ENCODE measurements around the gene FAM107B. TPM values are rescaled to one million over a fixed set of nuclear protein-coding genes. Genes with fewer than 3 reads are reported as not detected.

FAM107B gene
- total RNA-seq, 5 donors from 2014 or later (not counting 1 experiment from before 2014, with no cell fraction given) = 175 to 298 (median 214) TPM

GRCh38 chr10:14531974-14532373, 242.7 kb downstream of the FAM107B start:
- Mint-ChIP-seq H3K27me3 (no peaks in the 10 kb centered on the region), H3K27ac (peak overlapping the region; percentile 36 to 72), H3K36me3 (peaks cover 64% of the 10 kb centered on the region), H3K4me1 (peaks cover 90 to 96% (median 96%) of the 10 kb centered on the region in 3 donors), H3K9me3 (no peaks in the 10 kb centered on the region), H3K4me3 (no peak overlapping the region)
- H3K36me3 ChIP-seq (ENCODE audit: control insufficient read depth in 2 of 2, extremely low read depth in 1 of 2, insufficient read depth in 1 of 2, low read length in 1 of 2) = peaks cover 11 to 76% of the 10 kb centered on the region in 2 donors
- no peak overlapping the region for H3K4me3 ChIP-seq (ENCODE audit: control insufficient read depth in 1 of 2, extremely low read depth in 1 of 2, low read length in 1 of 2)
- CTCF ChIA-PET = interaction anchor here in 1 of 2 donors (1.3 kb wide), 1 partner anchor 10 kb away, joined by 3 read pairs; no protein-coding TSS in a partner anchor
- DNase-seq (no peak), ATAC-seq (replicated peaks in 1 of 4) (no peak)
- no peak overlapping the region for H3K27ac ChIP-seq (ENCODE audit: low read length)
- H3K9me3 ChIP-seq = no peaks in the 10 kb centered on the region
- H3K27me3 ChIP-seq (replicated peaks in 1 of 2; ENCODE audit: control insufficient read depth in 2 of 2, extremely low read depth in 1 of 2, insufficient read depth in 2 of 2, low read length in 1 of 2) = no peaks in the 10 kb centered on the region
- WGBS (ENCODE audit: insufficient coverage) = 100% methylated on average over 4 of the region's 5 CpGs
- POLR2A ChIA-PET = no interaction called here
- H3K4me1 ChIP-seq (ENCODE audit: control insufficient read depth in 1 of 2, extremely low read depth in 1 of 2, insufficient read depth in 2 of 2, low read length in 2 of 2) = peaks cover 30 to 68% of the 10 kb centered on the region in 2 experiments

DNA sequence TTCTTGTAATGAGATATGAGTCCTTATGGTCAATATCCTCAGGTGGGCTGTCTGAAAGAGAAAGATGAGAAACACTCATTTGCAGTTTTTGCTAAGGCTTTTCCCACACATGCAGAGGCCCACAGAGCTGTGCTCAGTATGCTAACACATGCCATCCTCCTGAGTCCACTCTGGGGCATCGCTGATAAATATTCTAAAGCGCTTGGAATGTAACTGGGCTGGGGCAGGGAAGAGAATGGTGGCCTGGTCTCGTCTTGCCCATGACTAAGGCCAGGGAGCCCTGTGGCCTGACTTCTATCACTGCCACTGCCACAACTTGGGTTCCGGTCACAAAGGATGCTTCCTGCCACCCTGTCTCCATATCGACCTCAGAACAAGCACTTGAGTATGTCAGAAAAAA, 244.2 kb downstream of the FAM107B start:
- Histone ChIP-seq H3K36me3 (ENCODE audit: control insufficient read depth in 2 of 2, extremely low read depth in 1 of 2, insufficient read depth in 1 of 2, low read length in 1 of 2) (peaks cover 11 to 75% of the 10 kb centered on the region in 2 donors), H3K27ac (ENCODE audit: low read length) (no peak overlapping the region), H3K4me3 (ENCODE audit: control insufficient read depth in 1 of 2, extremely low read depth in 1 of 2, low read length in 1 of 2) (no peak overlapping the region), H3K27me3 (replicated peaks in 1 of 2; ENCODE audit: control insufficient read depth in 2 of 2, extremely low read depth in 1 of 2, insufficient read depth in 2 of 2, low read length in 1 of 2) (no peaks in the 10 kb centered on the region), H3K4me1 (ENCODE audit: control insufficient read depth in 1 of 2, extremely low read depth in 1 of 2, insufficient read depth in 2 of 2, low read length in 2 of 2) (peaks cover 30 to 65% of the 10 kb centered on the region in 2 experiments), H3K9me3 (no peaks in the 10 kb centered on the region)
- ChIA-PET CTCF (no interaction called here), POLR2A (no interaction called here)
- no peak for ATAC-seq (replicated peaks in 1 of 4)
- WGBS (ENCODE audit: insufficient coverage) = 50% methylated on average over 1 of the region's 5 CpGs
- Mint-ChIP-seq H3K27me3 (no peaks in the 10 kb centered on the region), H3K4me1 (peaks cover 89 to 94% (median 90%) of the 10 kb centered on the region in 3 donors), H3K27ac (peak overlapping the region; percentile 48 to 75), H3K4me3 (peak overlapping the region in 1 of 3 donors; percentile 59), H3K9me3 (no peaks in the 10 kb centered on the region), H3K36me3 (peaks cover 69% of the 10 kb centered on the region)
- DNase-seq = no peak

DNA sequence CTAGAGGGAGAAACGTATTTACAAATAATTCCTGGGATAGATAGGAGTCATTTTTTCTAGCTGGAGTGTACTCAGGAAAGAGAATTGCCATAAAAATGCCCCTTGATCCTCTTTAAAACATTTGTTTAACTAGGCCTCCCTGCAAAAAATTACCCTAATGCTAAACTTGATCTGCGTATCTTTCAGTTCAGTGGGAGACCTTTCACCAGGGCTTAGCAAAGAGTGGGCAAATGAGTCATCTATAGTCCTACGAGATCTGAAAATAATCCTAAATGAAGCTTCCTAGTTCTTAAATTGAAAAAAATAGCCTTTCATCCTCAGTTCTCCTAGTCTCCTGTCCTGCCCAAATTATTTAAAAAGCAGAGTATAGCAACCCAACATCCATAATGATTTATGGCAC, 245.3 kb downstream of the FAM107B start:
- POLR2A ChIA-PET = interaction anchor here (0.5 to 0.7 kb wide), 4 partner anchors 22 to 823 kb away, joined by 3 to 5 read pairs (median 4); no protein-coding TSS in a partner anchor
- WGBS (ENCODE audit: insufficient coverage) = 33% methylated on average over 1 of the region's 3 CpGs
- no peaks in the 10 kb centered on the region for H3K9me3 Mint-ChIP-seq
- Histone ChIP-seq H3K27ac (ENCODE audit: low read length) (no peak overlapping the region), H3K36me3 (ENCODE audit: control insufficient read depth in 2 of 2, extremely low read depth in 1 of 2, insufficient read depth in 1 of 2, low read length in 1 of 2) (peaks cover 11 to 67% of the 10 kb centered on the region in 2 donors), H3K9me3 (no peaks in the 10 kb centered on the region), H3K27me3 (replicated peaks in 1 of 2; ENCODE audit: control insufficient read depth in 2 of 2, extremely low read depth in 1 of 2, insufficient read depth in 2 of 2, low read length in 1 of 2) (no peaks in the 10 kb centered on the region), H3K4me3 (ENCODE audit: control insufficient read depth in 1 of 2, extremely low read depth in 1 of 2, low read length in 1 of 2) (no peak overlapping the region), H3K4me1 (ENCODE audit: control insufficient read depth in 1 of 2, extremely low read depth in 1 of 2, insufficient read depth in 2 of 2, low read length in 2 of 2) (peaks cover 30 to 62% of the 10 kb centered on the region in 2 experiments)
- ATAC-seq (replicated peaks in 1 of 4) (no peak), DNase-seq (no peak)
- H3K4me3 Mint-ChIP-seq = peak overlapping the region in 2 of 3 donors; percentile 21 to 59
- no peaks in the 10 kb centered on the region for H3K27me3 Mint-ChIP-seq
- H3K36me3 Mint-ChIP-seq = peaks cover 67% of the 10 kb centered on the region
- CTCF ChIA-PET = interaction anchor here in 1 of 2 donors (0.6 to 1.6 kb wide), 3 partner anchors 14 to 614 kb away, joined by 3 to 13 read pairs (median 4); no protein-coding TSS in a partner anchor
- H3K4me1 Mint-ChIP-seq = peaks cover 88 to 92% (median 88%) of the 10 kb centered on the region in 3 donors
- H3K27ac Mint-ChIP-seq = peak overlapping the region; percentile 29 to 68

DNA sequence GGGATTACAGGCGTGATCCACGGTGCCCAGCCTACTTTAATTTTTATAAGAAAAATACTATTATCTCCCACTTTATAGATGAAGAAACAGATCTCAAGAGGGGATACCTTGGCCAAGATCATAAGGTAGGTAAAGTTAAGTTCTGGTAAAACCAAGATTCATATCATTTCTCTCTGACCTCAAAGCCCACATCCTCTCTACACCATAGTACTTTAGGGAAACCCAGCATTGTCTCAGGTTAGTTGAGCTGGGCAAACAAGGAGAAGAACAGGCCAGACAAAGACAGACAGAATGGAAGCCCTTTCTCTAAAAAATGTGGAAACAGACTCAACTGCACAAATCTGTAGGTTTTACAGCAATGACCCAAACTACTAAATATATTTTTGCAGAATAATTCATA, 246.2 kb downstream of the FAM107B start:
- WGBS (ENCODE audit: insufficient coverage) = no CpG with 5 or more reads among the region's 2 CpGs
- Histone ChIP-seq H3K9me3 (no peaks in the 10 kb centered on the region), H3K4me3 (ENCODE audit: control insufficient read depth in 1 of 2, extremely low read depth in 1 of 2, low read length in 1 of 2) (no peak overlapping the region), H3K36me3 (ENCODE audit: control insufficient read depth in 2 of 2, extremely low read depth in 1 of 2, insufficient read depth in 1 of 2, low read length in 1 of 2) (peaks cover 11 to 60% of the 10 kb centered on the region in 2 donors), H3K27me3 (replicated peaks in 1 of 2; ENCODE audit: control insufficient read depth in 2 of 2, extremely low read depth in 1 of 2, insufficient read depth in 2 of 2, low read length in 1 of 2) (no peaks in the 10 kb centered on the region), H3K27ac (ENCODE audit: low read length) (peak overlapping the region; percentile 4), H3K4me1 (ENCODE audit: control insufficient read depth in 1 of 2, extremely low read depth in 1 of 2, insufficient read depth in 2 of 2, low read length in 2 of 2) (peaks cover 30 to 53% of the 10 kb centered on the region in 2 experiments)
- DNase-seq (peak in 1 of 35 experiments; percentile 64), ATAC-seq (replicated peaks in 1 of 4) (peak; percentile 82 to 94 (median 88))
- Mint-ChIP-seq H3K27me3 (no peaks in the 10 kb centered on the region), H3K9me3 (no peaks in the 10 kb centered on the region), H3K4me3 (peak overlapping the region; percentile 23 to 59 (median 31)), H3K4me1 (peaks cover 82 to 89% (median 86%) of the 10 kb centered on the region in 3 donors), H3K36me3 (peaks cover 61% of the 10 kb centered on the region), H3K27ac (peak overlapping the region; percentile 19 to 44)
- CTCF ChIA-PET = interaction anchor here (0.5 to 1.6 kb wide), 6 partner anchors 15 to 871 kb away, joined by 3 to 13 read pairs (median 4); partner anchors contain the start of genes CDNF (in 1 of the 2), HSPA14 (in 1 of the 2) and MSANTD7 (in 1 of the 2)
- POLR2A ChIA-PET = interaction anchor here (0.6 to 0.7 kb wide), 5 partner anchors 10 to 852 kb away, joined by 3 to 12 read pairs (median 3); no protein-coding TSS in a partner anchor

GRCh38 chr10:14527915-14528314, 246.8 kb downstream of the FAM107B start:
- Mint-ChIP-seq H3K36me3 (peaks cover 63% of the 10 kb centered on the region), H3K4me3 (peak overlapping the region in 2 of 3 donors; percentile 23 to 59), H3K4me1 (peaks cover 82 to 89% (median 86%) of the 10 kb centered on the region in 3 donors), H3K9me3 (no peaks in the 10 kb centered on the region), H3K27me3 (no peaks in the 10 kb centered on the region), H3K27ac (peak overlapping the region; percentile 19 to 52)
- Histone ChIP-seq H3K27ac (ENCODE audit: low read length) (no peak overlapping the region), H3K9me3 (no peaks in the 10 kb centered on the region), H3K27me3 (replicated peaks in 1 of 2; ENCODE audit: control insufficient read depth in 2 of 2, extremely low read depth in 1 of 2, insufficient read depth in 2 of 2, low read length in 1 of 2) (no peaks in the 10 kb centered on the region), H3K4me1 (ENCODE audit: control insufficient read depth in 1 of 2, extremely low read depth in 1 of 2, insufficient read depth in 2 of 2, low read length in 2 of 2) (peaks cover 30 to 50% of the 10 kb centered on the region in 2 experiments), H3K4me3 (ENCODE audit: control insufficient read depth in 1 of 2, extremely low read depth in 1 of 2, low read length in 1 of 2) (no peak overlapping the region), H3K36me3 (ENCODE audit: control insufficient read depth in 2 of 2, extremely low read depth in 1 of 2, insufficient read depth in 1 of 2, low read length in 1 of 2) (peaks cover 9 to 60% of the 10 kb centered on the region in 2 donors)
- DNase-seq (no peak), ATAC-seq (replicated peaks in 1 of 4) (peak in 1 of 4 experiments; percentile 9)
- WGBS (ENCODE audit: insufficient coverage) = no CpG with 5 or more reads among the region's 3 CpGs
- CTCF ChIA-PET = interaction anchor here in 1 of 2 donors (0.6 to 0.8 kb wide), 2 partner anchors 31 to 74 kb away, joined by 3 read pairs; no protein-coding TSS in a partner anchor
- POLR2A ChIA-PET = interaction anchor here in 1 of 2 donors (0.6 to 0.7 kb wide), 2 partner anchors 9 to 851 kb away, joined by 3 to 12 read pairs; no protein-coding TSS in a partner anchor

GRCh38 chr10:14527134-14527844, 247.4 kb downstream of the FAM107B start:
- Mint-ChIP-seq H3K27me3 (no peaks in the 10 kb centered on the region), H3K27ac (peak overlapping the region; percentile 68 to 73), H3K4me1 (peaks cover 76 to 82% (median 82%) of the 10 kb centered on the region in 3 donors), H3K4me3 (peak overlapping the region in 1 of 3 donors; percentile 59), H3K36me3 (peaks cover 58% of the 10 kb centered on the region), H3K9me3 (no peaks in the 10 kb centered on the region)
- POLR2A ChIA-PET = interaction anchor here (0.6 to 1.0 kb wide), 4 partner anchors 8 to 233 kb away, joined by 3 to 5 read pairs (median 4); no protein-coding TSS in a partner anchor
- Histone ChIP-seq H3K4me3 (ENCODE audit: control insufficient read depth in 1 of 2, extremely low read depth in 1 of 2, low read length in 1 of 2) (no peak overlapping the region), H3K27me3 (replicated peaks in 1 of 2; ENCODE audit: control insufficient read depth in 2 of 2, extremely low read depth in 1 of 2, insufficient read depth in 2 of 2, low read length in 1 of 2) (no peaks in the 10 kb centered on the region), H3K4me1 (ENCODE audit: control insufficient read depth in 1 of 2, extremely low read depth in 1 of 2, insufficient read depth in 2 of 2, low read length in 2 of 2) (peaks cover 27 to 44% of the 10 kb centered on the region in 2 experiments), H3K9me3 (no peaks in the 10 kb centered on the region), H3K36me3 (ENCODE audit: control insufficient read depth in 2 of 2, extremely low read depth in 1 of 2, insufficient read depth in 1 of 2, low read length in 1 of 2) (peaks cover 2 to 64% of the 10 kb centered on the region in 2 donors), H3K27ac (ENCODE audit: low read length) (peak overlapping the region; percentile 2)
- ATAC-seq (replicated peaks in 1 of 4) = no peak
- no peak for DNase-seq
- no CpG with 5 or more reads among the region's 3 CpGs for WGBS (ENCODE audit: insufficient coverage)
- CTCF ChIA-PET = interaction anchor here (0.6 to 0.7 kb wide), 3 partner anchors 26 to 290 kb away, joined by 3 read pairs; no protein-coding TSS in a partner anchor

Measured in T-cell (primary cell).